GM18520 (cell line): ENCODE results near the gene GUCY1B1.

ENCODE experiments used
- ATAC-seq: cut with Tn5 transposase; IDR thresholded peaks from one replicate; pipeline ENCODE4 v1.9.1; 2021; ENCODE audit not compliant: unreplicated experiment

Gene GUCY1B1

GRCh38 chr4:155799116-155799793 lies 40.4 kb downstream of the GUCY1B1 start:
- no peak for ATAC-seq

- ATAC-seq, result no peak
Observed at GRCh38 chr4:155799794-155800123, 40.9 kb downstream of the GUCY1B1 start.

GRCh38 chr4:155800685-155801343 lies 42.0 kb downstream of the GUCY1B1 start:
- ATAC-seq, result no peak

- ATAC-seq, result no peak
Observed at GRCh38 chr4:155802190-155802959, 43.6 kb downstream of the GUCY1B1 start.

GRCh38 chr4:155805016-155805415 lies 46.2 kb downstream of the GUCY1B1 start:
- no peak for ATAC-seq

DNA sequence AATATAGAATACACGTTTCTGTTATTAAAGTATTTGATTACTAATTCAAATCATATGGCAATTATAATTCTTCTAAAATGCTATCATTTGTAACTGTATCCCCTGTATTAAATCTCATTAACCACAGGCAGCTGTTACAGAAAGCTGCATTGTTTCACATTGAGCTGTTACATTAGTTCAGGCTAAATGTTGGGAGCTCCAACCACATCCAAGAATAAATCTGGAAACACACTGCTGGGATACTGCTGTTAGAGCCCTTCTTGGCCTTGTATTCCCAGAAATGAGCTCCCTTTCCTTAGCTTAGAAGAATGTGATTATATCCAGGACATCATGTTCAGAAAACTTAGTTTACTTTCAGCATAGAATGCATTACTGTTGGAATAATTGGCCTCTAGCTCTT lies 48.2 kb downstream of the GUCY1B1 start:
- ATAC-seq, result no peak

- ATAC-seq, result peak; percentile 96
Observed at GRCh38 chr4:155809835-155810234, 51.0 kb downstream of the GUCY1B1 start.

- ATAC-seq, result no peak
Observed at GRCh38 chr4:155811083-155811482, 52.3 kb downstream of the GUCY1B1 start.

DNA sequence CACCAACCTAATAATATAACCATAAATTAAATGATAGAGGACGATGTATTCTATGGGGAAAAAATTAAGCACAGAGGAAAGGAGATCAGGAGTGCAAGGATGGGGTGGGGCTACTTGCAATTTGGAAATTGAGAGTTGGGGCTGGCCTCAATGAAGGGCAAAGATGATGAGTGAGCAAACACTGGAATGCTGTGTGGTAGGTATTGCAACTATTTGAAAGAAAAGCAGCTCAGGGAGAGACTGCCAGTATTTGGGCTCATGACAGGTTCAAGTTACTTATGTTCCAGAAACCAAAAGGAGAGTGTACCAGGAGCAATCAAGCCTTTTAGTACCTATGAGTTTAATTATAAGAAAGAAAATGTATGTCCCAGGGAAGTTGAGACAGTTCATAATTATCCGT lies 59.8 kb downstream of the GUCY1B1 start:
- no peak for ATAC-seq

DNA sequence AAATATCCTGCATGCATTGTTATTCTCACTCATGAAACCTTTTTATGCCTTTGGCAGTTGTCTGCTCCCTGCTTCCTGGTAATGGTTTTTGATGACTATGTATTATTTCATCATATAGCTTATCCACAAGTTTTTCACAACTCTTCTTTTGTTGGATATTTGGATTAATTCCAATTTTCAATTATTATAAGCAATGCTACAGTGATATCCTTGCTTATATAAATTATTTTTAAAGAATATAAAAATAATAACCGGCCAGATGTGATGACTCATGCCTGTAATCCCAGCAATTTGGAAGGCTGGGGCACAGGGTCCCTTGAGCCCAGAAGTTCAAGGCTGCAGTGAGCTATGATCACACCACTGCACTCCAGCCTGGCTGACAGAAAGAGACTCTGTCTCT lies 60.2 kb downstream of the GUCY1B1 start:
- ATAC-seq, result no peak

GRCh38 chr4:155820887-155821518 lies 62.2 kb downstream of the GUCY1B1 start:
- ATAC-seq, result no peak

DNA sequence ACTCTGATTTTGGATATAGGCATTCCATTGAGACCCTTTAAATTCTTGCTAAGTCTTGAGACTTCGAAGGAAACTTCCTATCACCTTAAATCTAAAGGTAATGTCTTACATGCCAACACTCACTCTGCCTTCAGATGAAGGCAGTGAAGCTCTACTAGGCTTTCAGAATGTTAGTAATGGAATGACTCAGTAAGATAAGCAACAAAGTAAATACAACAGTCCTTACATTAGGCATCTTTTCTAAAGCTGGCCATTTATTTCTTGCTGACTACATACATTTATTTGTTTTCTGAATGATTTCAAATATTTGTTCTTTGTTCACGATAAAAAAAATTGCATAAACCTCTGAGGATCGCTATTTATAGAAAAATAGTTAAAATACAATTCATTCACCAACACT lies 63.8 kb downstream of the GUCY1B1 start:
- ATAC-seq, result peak; percentile 50

DNA sequence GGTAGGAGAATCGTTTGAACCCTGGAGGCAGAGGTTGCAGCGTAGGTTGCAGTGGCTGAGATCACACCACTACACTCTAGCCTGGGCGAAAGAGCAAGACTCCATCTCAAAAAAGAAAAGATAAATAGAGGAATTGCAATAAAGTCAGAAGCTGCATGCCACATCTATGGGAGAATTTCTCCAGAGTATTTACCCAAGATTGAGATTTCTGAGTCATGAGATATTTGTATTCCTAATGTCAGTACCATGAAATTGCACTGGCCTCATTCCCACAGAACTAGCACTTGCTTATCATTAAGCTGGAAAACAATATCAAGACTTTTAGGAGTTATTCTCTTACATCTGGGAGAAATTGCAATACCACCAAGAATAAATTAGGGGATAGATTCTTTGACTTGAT lies 69.8 kb downstream of the GUCY1B1 start:
- ATAC-seq, result no peak

- no peak for ATAC-seq
Observed at GRCh38 chr4:155832664-155833063, 73.8 kb downstream of the GUCY1B1 start.

- ATAC-seq, result peak; percentile 45
Observed at GRCh38 chr4:155837203-155837796, 78.5 kb downstream of the GUCY1B1 start.

DNA sequence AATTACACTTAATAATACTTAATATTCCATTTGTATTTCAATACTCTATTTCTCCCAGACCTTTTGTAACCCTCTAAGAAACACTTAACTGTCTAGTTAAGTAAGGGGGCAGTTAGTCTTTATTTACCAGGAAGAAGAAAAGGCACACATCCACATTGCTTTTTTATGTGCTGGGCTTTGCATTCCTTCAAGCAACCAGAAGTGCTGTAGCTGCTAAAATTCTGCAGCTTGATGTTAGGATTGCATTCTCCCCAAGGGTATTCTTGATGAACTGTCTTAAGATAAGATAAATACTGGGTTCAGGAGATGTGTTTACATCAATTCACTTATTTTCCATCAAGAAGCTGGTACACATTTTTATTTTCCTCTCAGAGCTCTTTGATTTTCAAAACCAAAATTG lies 83.3 kb downstream of the GUCY1B1 start:
- no peak for ATAC-seq

DNA sequence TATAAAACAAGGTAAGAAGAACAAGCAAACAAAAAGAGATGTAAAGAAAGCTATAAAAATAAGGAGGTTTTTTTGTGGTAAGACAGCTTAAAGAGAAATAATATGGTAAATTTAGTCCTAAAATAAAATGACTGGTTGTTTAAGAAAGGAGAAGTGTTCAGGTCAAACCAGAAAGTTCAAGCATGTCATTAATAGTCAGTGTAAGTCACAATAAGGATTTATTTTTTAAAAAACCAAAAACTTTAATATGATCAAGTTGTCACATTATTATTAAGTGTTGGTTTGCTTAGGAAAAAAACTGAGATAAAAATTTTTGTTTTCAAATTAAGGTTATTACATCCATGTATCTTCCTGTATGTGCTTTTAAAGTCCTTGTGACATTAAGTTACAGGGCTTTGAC lies 88.1 kb downstream of the GUCY1B1 start:
- ATAC-seq, result no peak

GRCh38 chr4:155849042-155849441 lies 90.2 kb downstream of the GUCY1B1 start:
- no peak for ATAC-seq

DNA sequence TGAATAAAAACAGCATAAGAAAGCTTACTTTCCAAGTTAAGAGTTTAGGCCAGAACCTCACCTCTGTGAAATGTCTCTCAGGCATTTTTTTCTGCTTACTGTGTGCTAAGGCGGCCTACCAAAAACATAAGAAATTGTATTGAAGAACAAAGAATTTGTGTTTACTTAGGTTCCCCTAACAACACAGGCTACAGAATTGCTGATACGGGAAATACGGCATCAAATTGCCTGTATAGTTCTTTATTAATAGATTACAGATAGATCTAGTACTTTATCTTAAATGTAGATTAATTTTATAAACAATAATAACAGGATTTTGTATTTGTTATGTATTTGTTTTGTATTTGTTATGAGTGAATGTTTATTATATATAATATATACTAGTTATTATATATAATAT lies 94.4 kb downstream of the GUCY1B1 start:
- no peak for ATAC-seq

- ATAC-seq, result no peak
Observed at GRCh38 chr4:155854582-155855226, 95.9 kb downstream of the GUCY1B1 start.

DNA sequence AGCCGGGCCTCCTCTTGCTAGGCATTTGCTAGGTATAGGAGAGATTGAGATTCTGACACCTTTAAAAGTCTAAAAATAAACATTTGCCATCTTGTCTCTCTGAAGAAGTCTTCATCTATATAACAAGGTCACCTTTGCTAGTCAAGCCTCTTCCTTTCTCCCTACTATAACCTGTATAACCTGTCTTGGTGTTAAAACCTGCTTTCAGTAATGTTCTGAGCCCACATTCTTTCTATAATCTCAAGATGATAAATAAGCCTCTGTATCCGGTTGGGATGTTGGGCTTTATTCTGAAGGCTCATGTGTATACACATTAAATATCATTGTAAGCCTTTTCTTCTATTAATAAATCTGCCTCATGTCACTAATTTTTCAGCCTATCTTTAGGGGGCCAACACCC lies 97.1 kb downstream of the GUCY1B1 start:
- no peak for ATAC-seq
